ENCODE results near the gene MYOG.

GRCh38 chr1:203054184-203054583 lies 31.6 kb downstream of the MYOG start:
- TF ChIP-seq GATA2 (IDR thresholded peaks at IDR 0.05; ENCODE audit: low read depth, low read length) (no peak), GATA3 (IDR thresholded peaks at IDR 0.05; ENCODE audit: low read depth, low read length) (no peak)

Measured in SH-SY5Y (cell line).